MCF 10A (cell line): ENCODE measurements around the gene STK11IP. TPM values are rescaled to one million over a fixed set of nuclear protein-coding genes. Genes with fewer than 3 reads are reported as not detected.
"Not testable (repeated sequence)": the region's sequence is repeated elsewhere in the genome, so short reads cannot be mapped to it uniquely, and the experiment has no call there.

Source experiments
- BruUV-seq: library from RNA; stranded (reverse); fragments of 400-500 nt; replicated peaks from 2 replicates; lab custom pipeline; 2021; lab: Mats Ljungman, UMichigan
- CTCF ChIA-PET: fragments of 300-600 bp; sonication (Branson Sonifier 250); formaldehyde crosslinking; extraction: SDS; loops from one replicate; lab custom pipeline; 2021; ENCODE audit warnings: antibody characterized with exemption, inconsistent platforms; lab: Yijun Ruan, JAX
- POLR2A ChIA-PET: fragments of 300-600, 350-650 bp; sonication (Branson Sonifier 250); formaldehyde crosslinking; extraction: SDS; loops from one replicate; lab custom pipeline; 2020; ENCODE audit warnings: antibody characterized with exemption, inconsistent platforms; lab: Yijun Ruan, JAX
- DNase-seq: peaks from one replicate; pipeline ENCODE4 v3.0.0-alpha.2; 2018; ENCODE audit not compliant: unreplicated experiment
- H3K27ac Mint-ChIP-seq: one replicate; pipeline ENCODE4 v1.8.0; 2022; ENCODE audit warnings: mild to moderate bottlenecking, low read depth, mixed read lengths; ENCODE audit not compliant: unreplicated experiment
- H3K27me3 Mint-ChIP-seq: one replicate; pipeline ENCODE4 v1.8.0; 2022; ENCODE audit warnings: mixed read lengths; ENCODE audit not compliant: insufficient read depth, unreplicated experiment
- H3K36me3 Mint-ChIP-seq: one replicate; pipeline ENCODE4 v1.8.0; 2022; ENCODE audit warnings: mild to moderate bottlenecking, moderate library complexity, mixed read lengths; ENCODE audit not compliant: insufficient read depth, unreplicated experiment
- H3K4me1 Mint-ChIP-seq: one replicate; pipeline ENCODE4 v1.8.0; 2022; ENCODE audit warnings: mixed read lengths; ENCODE audit not compliant: insufficient read depth, unreplicated experiment
- H3K4me3 Mint-ChIP-seq: one replicate; pipeline ENCODE4 v1.8.0; 2022; ENCODE audit warnings: mild to moderate bottlenecking, moderate library complexity, mixed read lengths; ENCODE audit not compliant: unreplicated experiment
- H3K9me3 Mint-ChIP-seq: one replicate; pipeline ENCODE4 v1.8.0; 2022; ENCODE audit warnings: mixed read lengths; ENCODE audit not compliant: unreplicated experiment
- intact Hi-C: fragments of 100-400 bp; cut with micrococcal nuclease; formaldehyde crosslinking; loops from 2 replicates; pipeline ENCODE4 v1.14.1; 2022
- total RNA-seq: library from RNA; stranded (reverse); gene quantifications from 2 replicates; pipeline ENCODE4 v1.2.3, GENCODE V29; 2022
- TF ChIP-seq, protein P1 (sequence below): fragments of 200-600 bp; IDR thresholded peaks from one replicate; pipeline ENCODE4 v1.8.0; 2022; ENCODE audit warnings: antibody characterized with exemption, mild to moderate bottlenecking; ENCODE audit not compliant: unreplicated experiment

STK11IP gene
- total RNA-seq, 1 experiment from 2014 or later: 26.5 TPM

DNA sequence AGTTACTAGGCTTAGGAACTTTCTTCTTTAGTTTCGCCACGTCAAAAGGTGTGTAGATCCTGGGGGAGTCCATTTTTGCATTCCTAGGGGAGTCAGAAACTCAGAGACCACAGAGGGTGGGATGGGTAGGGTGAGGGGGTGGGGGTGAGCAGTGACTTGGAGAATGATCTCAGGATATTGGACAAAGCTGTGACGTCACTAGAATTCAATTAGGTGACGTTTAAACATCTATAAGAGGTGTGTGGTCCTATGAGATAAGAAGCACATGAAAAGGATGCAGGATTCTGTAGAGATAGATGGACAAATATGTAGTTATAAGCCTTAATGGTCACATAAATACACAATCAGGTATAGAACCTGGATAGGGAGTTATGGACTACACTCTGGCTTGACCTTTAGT, 51.3 kb downstream of the STK11IP start:
- H3K36me3 Mint-ChIP-seq: no peaks in the 10 kb centered on the region
- TF ChIP-seq, protein P1, sequence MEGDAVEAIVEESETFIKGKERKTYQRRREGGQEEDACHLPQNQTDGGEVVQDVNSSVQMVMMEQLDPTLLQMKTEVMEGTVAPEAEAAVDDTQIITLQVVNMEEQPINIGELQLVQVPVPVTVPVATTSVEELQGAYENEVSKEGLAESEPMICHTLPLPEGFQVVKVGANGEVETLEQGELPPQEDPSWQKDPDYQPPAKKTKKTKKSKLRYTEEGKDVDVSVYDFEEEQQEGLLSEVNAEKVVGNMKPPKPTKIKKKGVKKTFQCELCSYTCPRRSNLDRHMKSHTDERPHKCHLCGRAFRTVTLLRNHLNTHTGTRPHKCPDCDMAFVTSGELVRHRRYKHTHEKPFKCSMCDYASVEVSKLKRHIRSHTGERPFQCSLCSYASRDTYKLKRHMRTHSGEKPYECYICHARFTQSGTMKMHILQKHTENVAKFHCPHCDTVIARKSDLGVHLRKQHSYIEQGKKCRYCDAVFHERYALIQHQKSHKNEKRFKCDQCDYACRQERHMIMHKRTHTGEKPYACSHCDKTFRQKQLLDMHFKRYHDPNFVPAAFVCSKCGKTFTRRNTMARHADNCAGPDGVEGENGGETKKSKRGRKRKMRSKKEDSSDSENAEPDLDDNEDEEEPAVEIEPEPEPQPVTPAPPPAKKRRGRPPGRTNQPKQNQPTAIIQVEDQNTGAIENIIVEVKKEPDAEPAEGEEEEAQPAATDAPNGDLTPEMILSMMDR: no peak
- no peaks in the 10 kb centered on the region for H3K27me3 Mint-ChIP-seq
- H3K4me3 Mint-ChIP-seq: no peak overlapping the region
- H3K27ac Mint-ChIP-seq: no peak overlapping the region
- DNase-seq: no peak
- CTCF ChIA-PET: interaction anchor here (0.6 kb wide), 2 partner anchors 44 to 89 kb away, joined by 3 read pairs; no protein-coding TSS in a partner anchor
- POLR2A ChIA-PET: interaction anchor here (0.5 to 2.8 kb wide), 3 partner anchors 17 to 48 kb away, joined by 4 to 13 read pairs (median 4); no protein-coding TSS in a partner anchor
- H3K9me3 Mint-ChIP-seq: no peaks in the 10 kb centered on the region
- intact Hi-C loops: no loop called here
- peaks cover 12% of the 10 kb centered on the region for H3K4me1 Mint-ChIP-seq
- no TSS peak for BruUV-seq

DNA sequence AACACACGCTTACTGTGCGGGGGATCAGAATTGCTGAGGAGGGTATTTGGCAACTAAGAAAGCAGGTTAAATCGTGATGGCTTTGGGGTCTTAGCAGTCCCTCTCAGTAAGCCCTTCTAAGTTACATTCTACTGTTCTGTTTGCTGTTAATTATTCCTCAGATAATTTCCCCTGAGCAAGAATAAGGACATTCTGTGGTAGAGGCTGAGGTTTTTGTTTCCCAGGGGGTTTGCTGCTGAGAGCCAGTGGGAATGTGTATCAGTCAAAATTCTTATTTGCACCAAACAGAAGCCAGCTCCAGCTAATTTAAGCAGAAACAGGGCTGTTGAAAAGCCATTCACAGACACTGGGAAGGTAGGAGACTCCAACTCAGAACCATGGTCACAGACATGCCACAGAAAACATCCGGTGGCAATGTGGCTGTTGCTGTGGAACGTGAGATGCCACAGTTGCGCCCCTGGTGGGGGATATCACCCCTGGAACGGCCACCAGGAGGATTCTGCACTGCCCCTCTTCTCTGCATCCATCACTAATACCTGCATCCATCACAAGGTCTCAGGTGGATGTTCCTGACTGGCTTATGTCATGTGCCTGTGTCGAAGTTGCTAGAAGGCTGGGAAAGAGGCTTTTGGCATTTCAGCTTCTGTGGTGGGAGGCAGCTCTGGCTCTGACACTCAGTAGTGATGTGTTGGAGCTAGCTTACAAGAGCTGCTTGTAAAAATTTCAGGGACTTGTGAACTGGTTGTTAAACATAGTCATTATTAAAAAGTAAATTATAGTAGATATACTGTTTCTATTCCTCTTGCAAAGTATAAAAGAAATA, 53.0 kb downstream of the STK11IP start:
- TF ChIP-seq, protein P1: no peak
- Mint-ChIP-seq H3K27ac (no peak overlapping the region), H3K4me1 (peaks cover 5% of the 10 kb centered on the region), H3K27me3 (no peaks in the 10 kb centered on the region), H3K9me3 (no peaks in the 10 kb centered on the region), H3K4me3 (no peak overlapping the region), H3K36me3 (peaks cover 6% of the 10 kb centered on the region)
- no peak for DNase-seq
- intact Hi-C loops: no loop called here
- ChIA-PET POLR2A (interaction anchor here (1.6 to 2.8 kb wide), 2 partner anchors 24 to 34 kb away, joined by 4 to 13 read pairs; no protein-coding TSS in a partner anchor), CTCF (no interaction called here)
- BruUV-seq: no TSS peak

DNA sequence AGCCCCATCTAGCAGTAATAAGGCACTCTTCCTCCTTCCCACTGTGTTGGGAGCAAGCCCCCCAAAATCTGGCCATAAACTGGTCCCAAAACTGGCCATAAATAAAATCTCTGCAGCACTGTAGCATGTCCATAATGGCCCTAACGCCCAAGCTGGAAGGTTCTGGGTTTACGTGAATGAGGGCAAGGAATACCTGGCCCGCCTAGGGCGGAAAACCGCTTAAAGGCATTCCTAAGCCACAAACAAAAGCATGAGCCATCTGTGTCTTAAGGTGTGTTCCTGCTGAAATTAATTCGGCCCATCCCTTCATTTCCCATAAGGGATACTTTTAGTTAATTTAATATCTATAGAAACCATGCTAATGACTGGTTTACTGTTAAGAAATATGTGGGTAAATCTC, 54.0 kb downstream of the STK11IP start:
- H3K4me3 Mint-ChIP-seq, CTCF ChIA-PET, DNase-seq, H3K4me1 Mint-ChIP-seq, H3K27me3 Mint-ChIP-seq, BruUV-seq, H3K36me3 Mint-ChIP-seq, H3K9me3 Mint-ChIP-seq, H3K27ac Mint-ChIP-seq, intact Hi-C loops: not testable (repeated sequence)
- POLR2A ChIA-PET: interaction anchor here (1.3 to 1.6 kb wide), 3 partner anchors 21 to 23 kb away, joined by 3 to 4 read pairs (median 4); no protein-coding TSS in a partner anchor

DNA sequence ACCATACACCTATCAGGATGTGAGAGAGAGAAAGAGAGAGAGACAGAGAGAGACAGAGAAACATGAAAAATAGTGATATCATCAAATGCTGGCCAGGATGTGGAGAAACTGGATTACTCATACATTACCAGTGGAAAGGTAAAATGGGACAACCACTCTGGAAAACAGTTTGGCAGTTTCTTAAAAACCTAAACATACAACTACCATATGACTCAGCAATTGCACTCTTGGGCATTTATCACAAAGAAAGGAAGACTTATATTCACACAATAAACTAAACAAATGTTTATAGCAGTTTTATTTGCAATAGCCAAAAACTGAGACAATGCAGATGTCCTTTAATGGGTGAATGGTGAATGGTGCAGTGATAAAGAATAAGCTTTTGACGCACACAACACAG, 58.9 kb downstream of the STK11IP start:
- no peak overlapping the region for H3K4me3 Mint-ChIP-seq

More for the DNA sequence above, 58.9 kb downstream of the STK11IP start:
- H3K4me1 Mint-ChIP-seq: peaks cover 8% of the 10 kb centered on the region
- no peaks in the 10 kb centered on the region for H3K27me3 Mint-ChIP-seq
- ChIA-PET CTCF (interaction anchor here (0.6 to 2.1 kb wide), 3 partner anchors 11 to 33 kb away, joined by 3 to 5 read pairs (median 3); no protein-coding TSS in a partner anchor), POLR2A (interaction anchor here (0.9 to 1.4 kb wide), 3 partner anchors 10 to 29 kb away, joined by 3 to 8 read pairs (median 8); no protein-coding TSS in a partner anchor)
- no TSS peak for BruUV-seq
- H3K27ac Mint-ChIP-seq: no peak overlapping the region
- H3K9me3 Mint-ChIP-seq: peaks cover 23% of the 10 kb centered on the region
- peaks cover 6% of the 10 kb centered on the region for H3K36me3 Mint-ChIP-seq
- TF ChIP-seq, protein P1: no peak
- intact Hi-C loops: no loop called here
- peak; percentile 55 for DNase-seq
